GM12874 (cell line): ENCODE results near the gene ZNF500.

Source experiments
- TF ChIP-seq, protein P1 (sequence below): IDR thresholded peaks from 2 replicates; pipeline ENCODE4 v1.5.1; 2011; ENCODE audit warnings: low read depth, mild to moderate bottlenecking, control low read depth, low read length, moderate library complexity; ENCODE audit not compliant: insufficient read depth

The ZNF500 gene

GRCh38 chr16:4787068-4787467, 20.1 kb upstream of the ZNF500 start:
- TF ChIP-seq, protein P1, sequence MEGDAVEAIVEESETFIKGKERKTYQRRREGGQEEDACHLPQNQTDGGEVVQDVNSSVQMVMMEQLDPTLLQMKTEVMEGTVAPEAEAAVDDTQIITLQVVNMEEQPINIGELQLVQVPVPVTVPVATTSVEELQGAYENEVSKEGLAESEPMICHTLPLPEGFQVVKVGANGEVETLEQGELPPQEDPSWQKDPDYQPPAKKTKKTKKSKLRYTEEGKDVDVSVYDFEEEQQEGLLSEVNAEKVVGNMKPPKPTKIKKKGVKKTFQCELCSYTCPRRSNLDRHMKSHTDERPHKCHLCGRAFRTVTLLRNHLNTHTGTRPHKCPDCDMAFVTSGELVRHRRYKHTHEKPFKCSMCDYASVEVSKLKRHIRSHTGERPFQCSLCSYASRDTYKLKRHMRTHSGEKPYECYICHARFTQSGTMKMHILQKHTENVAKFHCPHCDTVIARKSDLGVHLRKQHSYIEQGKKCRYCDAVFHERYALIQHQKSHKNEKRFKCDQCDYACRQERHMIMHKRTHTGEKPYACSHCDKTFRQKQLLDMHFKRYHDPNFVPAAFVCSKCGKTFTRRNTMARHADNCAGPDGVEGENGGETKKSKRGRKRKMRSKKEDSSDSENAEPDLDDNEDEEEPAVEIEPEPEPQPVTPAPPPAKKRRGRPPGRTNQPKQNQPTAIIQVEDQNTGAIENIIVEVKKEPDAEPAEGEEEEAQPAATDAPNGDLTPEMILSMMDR, result no peak

- TF ChIP-seq, protein P1, result no peak
Observed at GRCh38 chr16:4785758-4786433, 18.9 kb upstream of the ZNF500 start.

- TF ChIP-seq, protein P1, result no peak
Observed at GRCh38 chr16:4783951-4784336, 17.0 kb upstream of the ZNF500 start.

DNA sequence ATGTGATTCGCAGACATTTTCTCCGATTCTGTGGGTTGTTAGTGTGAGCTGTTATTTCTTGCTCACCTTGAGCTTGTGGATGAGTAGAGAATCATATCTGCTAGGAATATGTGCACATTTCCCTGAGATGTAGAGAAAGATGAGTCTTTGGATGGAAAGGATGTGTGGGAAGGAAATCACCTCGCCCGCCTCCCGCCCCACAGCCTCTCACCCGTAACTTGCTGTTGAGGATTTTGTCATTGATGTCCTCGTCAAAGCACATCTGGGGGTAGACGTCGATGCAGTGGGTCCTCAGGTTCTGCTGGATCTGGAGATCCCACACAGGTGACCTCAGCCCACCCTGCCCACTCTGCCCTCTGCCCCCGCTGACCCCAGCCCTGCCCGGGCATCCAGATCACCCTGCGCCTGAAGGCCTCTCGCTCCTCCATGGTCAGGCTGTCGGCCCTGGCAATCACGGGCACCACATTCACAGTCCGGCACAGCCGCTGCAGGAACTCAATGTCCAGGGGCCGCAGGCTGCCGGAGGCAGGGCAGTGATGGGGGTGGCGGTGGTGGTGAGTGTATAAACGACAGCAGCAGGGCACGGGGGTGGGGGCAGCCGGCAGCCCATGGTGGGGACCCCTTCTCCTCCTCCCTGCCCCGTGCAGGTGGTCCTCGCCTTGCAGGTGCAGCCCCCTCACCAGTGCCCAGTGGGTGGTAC, 16.4 kb upstream of the ZNF500 start:
- TF ChIP-seq, protein P1, result no peak

DNA sequence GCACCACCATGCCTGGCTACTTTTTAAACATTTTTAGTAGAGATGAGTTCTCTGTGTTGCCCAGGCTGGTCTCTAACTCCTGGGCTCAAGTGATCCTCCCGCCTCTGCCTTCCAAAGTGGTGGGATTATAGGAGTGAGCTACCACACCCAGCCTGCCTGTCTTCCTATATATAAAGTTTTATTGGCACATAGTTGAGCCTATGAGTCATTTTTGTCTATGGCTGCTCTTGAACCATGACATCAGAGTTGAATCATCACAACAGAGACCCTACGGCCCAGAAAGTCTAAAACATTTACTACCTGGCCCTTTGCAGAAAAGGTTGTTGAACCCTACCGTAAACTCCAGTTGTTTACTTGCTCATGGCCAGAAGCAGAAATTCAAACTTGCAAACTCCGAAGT, 13.3 kb upstream of the ZNF500 start:
- TF ChIP-seq, protein P1, result no peak

DNA sequence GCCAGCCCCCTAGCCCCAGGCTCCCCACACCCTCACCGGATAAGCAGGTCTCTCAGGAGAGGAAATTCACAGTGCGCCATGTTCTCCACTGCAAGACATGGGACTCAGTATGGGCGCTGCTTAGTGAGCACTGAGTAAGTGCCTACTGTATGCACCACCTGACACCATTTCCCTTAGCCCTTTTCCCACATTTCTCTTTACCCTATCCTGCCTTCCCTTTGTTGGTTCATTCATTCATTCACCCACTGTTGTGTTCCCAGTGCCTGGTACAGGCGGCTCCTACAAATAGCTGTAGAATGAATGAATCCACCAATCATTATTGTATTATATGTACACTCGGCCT, 11.1 kb upstream of the ZNF500 start:
- TF ChIP-seq, protein P1, result no peak

DNA sequence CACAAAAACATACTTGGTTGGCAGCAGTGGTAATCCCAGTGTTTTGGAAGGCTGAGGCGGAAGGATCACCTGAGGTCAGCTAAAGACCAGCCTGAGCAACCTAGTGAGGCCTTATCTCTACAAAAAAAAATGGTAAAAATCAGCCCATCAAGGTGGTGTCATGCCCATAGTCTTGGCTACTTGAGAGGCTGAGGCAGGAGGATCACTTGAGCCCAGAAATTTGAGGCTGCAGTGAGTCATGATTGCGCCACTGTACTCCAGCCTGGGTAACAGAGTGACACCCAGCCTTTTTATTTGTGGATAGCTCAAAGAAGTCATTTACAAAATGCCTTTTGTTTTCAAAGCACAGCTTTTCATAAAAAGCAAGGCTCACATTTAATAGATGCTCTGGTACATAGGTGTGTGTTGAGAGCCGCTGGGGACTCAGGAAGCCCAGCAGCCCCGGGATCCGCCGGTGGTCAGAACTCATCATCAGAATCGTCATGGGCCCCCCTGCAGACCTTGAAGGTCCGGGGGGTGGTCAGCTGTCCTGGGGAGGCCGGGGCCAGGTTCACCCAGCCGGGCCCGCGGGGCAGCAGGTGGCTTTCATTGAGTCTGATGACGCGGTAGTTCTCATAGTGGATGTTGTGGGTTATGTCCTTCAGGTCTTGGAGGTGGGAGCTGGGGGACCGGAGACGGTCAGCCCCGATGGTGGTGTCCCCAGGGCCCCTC, 10.5 kb upstream of the ZNF500 start:
- TF ChIP-seq, protein P1, result no peak
